ENCODE measurements around the gene PHLDB1. TPM values are rescaled to one million over a fixed set of nuclear protein-coding genes. Genes with fewer than 3 reads are reported as not detected.
"Not testable (repeated sequence)": the region's sequence is repeated elsewhere in the genome, so short reads cannot be mapped to it uniquely, and the experiment has no call there.

Gene PHLDB1
- total RNA-seq: 66.9 and 212 TPM in 2 replicates

DNA sequence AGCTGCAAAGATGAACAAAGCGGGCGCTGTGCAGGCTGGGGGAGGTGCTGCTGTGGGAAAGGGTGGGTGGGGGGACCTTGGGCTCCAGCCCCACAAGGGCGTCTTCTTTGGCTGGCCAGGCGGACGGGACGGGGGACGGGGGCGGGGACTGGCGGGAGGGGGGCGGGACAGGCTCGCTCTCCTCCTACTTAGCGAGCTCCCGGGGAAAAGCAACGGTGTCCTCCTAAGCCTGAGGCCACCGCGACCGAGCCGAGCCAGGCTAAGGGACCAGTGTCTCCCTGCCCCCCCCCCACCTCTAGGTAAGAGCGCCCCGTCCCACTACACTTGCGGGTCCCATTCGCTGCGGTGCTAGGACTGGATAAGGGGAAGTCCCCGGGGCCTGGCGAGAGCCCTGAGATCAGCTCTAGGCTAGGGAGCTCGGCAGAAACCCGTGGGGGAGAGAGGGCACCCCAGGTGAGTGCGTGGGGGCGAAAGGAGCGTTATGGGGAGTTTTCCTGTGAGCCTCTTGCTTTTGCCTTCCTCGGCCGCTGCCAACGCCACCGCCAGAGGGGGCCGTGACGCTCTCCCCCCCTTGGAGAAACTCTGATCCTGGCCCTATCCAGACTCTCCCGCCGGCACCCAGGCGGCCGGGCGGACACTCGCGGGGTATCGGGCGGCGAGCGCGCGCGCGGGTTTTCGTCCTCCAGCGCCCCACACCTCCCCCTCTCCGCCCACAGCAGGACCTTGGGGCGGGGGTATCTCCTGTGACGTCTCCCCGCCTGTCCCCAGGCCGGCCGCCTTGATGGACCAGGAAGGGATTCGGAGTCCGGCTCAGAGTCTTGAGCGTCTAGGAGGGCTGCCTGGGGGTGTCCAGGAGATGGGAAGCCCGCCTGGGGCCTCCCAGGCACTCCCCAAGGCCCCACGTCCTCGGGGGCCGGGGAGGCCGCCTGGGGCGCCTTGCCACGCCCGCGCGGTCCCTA lies at the start of gene PHLDB1:
Gene PHLDB1 (plus strand): TSS at position 215 of the 959 bp plus-strand sequence. CDS start 6,222 bp downstream, outside the sequence.
- DNase-seq (ENCODE audit: low read depth): no peak

DNA sequence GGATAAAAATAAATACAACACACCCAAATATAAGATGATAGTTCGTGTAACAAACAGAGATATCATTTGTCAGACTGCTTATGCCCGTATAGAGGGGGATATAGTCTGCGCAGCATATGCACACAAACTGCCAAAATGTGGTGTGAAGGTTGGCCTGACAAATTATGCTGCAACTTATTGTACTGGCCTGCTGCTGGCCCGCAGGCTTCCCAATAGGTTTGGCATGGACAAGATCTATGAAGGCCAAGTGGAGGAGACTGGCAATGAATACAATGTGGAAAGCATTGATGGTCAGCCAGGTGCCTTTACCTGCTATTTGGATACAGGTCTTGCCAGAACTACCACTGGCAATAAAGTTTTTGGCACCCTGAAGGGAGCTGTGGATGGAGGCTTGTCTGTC lies 46.6 kb upstream of the PHLDB1 start:
- DNase-seq (ENCODE audit: low read depth): no peak

GRCh38 chr11:118565051-118565450 lies 42.4 kb upstream of the PHLDB1 start:
- DNase-seq (ENCODE audit: low read depth): no peak

DNA sequence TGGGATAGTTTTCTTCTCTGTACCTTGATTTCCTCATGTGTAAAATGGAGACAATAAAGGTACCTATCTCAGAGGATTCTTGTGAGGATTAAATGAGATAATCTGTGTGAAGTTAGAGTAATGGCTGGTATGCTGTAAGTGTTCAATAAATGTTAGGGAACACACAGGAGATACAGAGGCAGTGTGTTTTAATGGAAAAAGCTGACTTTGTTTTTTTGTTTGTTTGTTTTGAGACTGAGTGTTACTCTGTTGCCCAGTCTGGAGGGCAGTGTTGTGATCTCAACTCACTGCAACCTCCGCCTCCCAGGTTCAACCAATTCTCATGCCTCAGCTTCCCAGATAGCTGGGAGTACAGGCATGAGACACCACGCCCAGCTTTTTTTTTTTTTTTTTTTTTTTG lies 37.7 kb upstream of the PHLDB1 start:
- DNase-seq (ENCODE audit: low read depth): no peak

DNA sequence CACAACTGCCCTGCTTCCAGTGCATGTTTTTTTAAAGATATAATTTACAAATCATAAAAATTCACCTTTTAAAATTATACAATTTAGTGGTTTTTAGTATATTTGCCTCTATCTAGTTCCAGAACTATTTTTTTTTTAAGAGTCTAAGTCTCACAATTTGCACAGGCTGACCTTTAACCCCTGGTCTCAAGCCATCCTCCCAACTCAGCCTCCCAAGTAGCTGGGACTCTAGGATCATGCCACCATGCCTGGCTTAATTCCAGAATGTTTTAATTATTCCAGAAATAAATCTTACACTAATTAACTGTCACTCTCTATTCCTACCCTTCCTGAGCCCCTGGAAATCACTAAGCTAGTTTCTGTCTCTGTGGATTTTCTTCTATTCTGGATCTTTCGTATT lies 36.6 kb upstream of the PHLDB1 start:
- no peak for DNase-seq (ENCODE audit: low read depth)

GRCh38 chr11:118571701-118572060 lies 35.7 kb upstream of the PHLDB1 start:
- DNase-seq (ENCODE audit: low read depth): not testable (repeated sequence)

DNA sequence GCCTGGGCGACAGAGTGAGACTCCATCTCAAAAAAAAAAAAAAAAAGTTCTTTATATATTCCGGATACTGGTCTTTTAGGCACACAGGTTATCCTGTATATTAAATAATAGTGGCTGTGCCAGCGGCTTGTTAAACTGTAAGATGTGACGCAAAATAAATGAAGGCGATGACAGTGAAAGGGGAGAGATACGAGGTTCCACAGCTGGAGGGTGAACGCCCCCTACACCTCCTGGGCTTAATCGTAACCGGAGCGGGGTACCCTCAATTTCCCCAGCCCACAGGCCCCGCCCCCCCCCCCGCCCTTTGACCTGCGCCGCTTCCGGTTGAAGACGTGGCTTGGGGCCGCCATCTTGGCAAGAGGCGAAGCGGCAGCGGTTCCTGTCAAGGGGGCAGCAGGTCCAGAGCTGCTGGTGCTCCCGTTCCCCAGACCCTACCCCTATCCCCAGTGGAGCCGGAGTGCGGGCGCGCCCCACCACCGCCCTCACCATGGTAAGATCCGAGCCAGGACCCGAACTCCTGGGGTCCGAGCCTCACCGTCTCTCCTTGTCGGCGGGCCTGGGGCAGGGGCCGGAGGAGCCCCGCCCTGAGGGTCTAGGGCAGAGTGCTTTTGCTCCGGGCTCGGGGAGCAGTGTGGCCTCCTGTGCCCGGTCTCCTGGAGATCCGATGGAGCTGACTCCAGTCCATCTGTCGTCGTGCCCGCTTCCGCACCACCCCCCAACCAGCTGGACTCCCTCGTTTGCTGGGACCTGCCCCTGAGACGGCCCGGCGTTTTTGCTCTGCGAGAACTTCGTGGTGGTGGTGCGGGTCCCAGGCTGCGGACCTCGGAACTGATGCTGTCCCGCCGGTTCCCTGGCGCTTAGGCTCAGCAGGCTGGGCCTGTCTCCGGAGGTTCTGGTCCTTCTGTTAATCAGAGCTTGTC lies 35.1 kb upstream of the PHLDB1 start, which contains the start of gene ARCN1:
Gene ARCN1 (plus strand): TSS at position 349 of the 920 bp plus-strand sequence. CDS start 139 bp downstream, at position 488.
- DNase-seq (ENCODE audit: low read depth): peak; percentile 38

DNA sequence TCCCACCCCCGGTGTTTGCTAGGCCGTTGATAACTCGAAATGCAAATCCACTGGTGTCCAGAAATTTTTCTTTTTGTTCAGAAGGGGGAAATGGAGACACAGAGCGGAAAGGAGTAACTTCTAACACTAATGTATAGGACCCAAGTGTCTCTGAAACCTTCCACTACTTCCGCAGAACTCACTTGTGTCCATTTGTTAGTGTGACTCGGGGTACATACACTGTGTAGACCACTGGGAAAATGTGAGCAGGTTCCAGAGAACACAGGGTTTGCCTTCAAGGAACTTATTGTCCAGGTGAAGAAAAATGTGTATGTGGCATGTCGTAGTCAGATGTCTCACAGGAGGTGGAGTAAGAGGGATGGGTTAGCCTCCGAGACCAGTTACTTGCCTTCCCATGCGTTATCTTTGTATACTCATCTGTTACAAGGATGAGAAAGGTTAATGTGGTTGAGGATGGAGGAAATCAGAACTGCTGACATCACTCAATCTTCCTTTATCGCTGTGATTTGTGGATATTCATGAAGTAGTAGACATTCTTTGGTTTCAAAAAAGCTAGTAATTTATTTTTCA lies 34.3 kb upstream of the PHLDB1 start:
- peak; percentile 33 for DNase-seq (ENCODE audit: low read depth)

DNA sequence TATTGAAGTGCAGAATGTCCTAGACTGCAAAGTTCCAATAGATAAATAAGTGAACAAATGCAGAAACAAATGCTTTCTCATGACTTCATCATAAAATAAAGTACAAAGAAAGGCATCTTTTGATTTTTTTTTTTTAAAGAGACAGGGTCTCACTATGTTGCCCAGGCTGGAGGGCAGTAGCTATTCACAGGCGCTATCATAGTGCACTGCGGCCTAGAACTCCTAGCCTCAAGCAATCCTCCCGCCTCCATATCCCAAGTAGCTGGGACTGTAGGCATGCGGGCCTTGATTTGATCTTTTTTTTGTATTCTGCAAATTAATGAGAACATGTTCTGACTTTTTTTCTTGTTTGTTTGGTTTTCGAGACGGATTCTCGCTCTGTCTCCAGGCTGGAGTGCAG lies 32.8 kb upstream of the PHLDB1 start:
- no peak for DNase-seq (ENCODE audit: low read depth)

DNA sequence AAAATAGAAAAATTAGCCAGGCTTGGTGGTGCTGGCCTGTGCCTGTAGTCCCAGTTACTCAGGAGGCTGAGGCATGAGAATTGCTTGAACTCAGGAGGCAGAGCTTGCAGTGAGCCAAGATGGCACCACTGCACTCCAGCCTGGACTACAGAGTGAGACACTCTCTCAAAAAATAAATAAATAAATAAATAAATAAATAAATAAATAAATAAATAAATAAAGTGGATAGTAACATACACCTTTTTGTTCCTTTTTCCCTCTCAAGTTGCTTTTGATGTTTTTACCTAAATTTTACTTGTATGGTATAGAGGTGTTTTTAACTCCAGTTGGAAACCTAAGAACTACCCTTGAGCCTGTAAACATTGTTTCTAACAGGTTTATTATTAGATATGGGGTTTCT lies 29.4 kb upstream of the PHLDB1 start:
- DNase-seq (ENCODE audit: low read depth): not testable (repeated sequence)

DNA sequence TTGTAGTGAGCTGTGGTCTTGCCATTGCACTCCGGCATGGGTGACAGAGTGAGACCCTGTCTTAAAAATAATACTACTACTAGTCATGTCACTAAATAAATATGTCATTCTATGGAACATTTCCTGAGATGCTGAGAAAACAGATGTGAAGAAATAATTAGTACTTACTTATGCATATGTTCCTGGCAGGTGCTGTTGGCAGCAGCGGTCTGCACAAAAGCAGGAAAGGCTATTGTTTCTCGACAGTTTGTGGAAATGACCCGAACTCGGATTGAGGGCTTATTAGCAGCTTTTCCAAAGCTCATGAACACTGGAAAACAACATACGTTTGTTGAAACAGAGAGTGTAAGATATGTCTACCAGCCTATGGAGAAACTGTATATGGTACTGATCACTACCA lies 26.4 kb upstream of the PHLDB1 start:
- DNase-seq (ENCODE audit: low read depth): no peak

DNA sequence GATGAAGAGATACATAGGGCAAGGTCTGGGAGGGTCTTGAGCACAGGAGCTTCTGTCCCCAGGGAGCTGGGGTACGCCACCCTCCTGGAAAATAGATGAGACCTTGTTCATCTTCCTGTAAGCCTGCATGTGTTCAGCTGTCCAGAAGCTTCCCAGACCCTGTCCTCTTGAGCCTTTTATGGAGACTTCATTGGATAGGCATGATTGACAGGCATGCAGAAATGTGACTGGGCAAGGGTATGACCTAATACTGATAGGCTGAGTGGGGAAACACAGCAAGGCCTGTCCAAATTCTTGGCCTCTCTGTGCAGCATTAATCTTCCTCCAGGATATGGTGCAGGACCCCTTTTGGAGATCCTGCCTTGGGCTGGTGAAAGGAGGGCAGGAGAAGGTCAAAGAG lies 19.5 kb upstream of the PHLDB1 start:
- no peak for DNase-seq (ENCODE audit: low read depth)

DNA sequence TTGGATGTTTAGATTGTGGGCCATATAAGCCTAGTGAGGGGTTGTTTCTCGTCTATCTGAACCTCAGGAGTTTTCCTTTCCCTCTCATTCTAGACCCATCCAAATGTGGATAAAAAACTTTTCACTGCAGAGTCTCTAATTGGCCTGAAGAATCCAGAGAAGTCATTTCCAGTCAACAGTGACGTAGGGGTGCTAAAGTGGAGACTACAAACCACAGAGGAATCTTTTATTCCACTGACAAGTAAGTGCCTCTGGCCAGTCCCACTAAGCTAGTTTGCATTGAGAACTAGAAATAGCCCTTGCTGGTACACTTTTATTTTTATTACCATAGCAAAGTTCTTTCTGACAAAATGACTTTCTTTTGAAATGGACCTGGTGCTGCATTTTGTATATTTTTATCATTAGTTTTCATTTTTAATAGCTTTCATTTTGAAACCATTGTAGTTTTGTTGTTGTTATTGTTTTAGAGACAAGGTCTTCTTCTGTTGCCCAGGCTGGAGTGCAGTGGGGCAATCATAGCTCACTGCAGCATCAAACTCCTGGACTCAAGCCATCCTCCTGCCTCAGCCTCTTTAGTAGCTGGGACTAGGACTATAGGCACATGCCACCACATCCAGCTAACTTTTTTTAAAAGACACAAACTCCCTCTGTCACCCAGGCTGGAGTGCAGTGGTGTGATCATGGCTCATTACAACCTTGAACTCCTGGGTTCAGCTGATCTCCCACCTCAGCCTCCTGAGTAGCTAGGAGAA lies 14.6 kb upstream of the PHLDB1 start:
- DNase-seq (ENCODE audit: low read depth): no peak

DNA sequence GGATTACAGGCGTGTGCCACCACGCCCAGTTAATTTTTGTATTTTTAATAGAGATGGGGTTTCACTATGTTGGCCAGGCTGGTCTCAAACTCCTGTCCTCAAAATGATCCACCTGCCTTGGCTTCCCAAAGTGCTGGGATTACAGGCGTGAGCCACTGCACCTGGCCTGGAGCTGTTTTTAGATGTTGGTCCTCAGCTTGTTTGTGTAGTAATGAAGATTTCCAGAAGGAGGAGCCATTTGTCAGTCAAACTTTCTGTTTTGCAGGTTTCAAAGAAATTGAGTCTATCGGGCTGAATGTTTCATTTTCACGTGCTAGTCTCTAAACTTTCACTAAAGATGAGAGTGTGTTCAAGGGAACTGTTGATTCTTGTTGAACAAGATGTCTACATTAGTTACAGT lies 12.4 kb upstream of the PHLDB1 start:
- peak; percentile 75 for DNase-seq (ENCODE audit: low read depth)

DNA sequence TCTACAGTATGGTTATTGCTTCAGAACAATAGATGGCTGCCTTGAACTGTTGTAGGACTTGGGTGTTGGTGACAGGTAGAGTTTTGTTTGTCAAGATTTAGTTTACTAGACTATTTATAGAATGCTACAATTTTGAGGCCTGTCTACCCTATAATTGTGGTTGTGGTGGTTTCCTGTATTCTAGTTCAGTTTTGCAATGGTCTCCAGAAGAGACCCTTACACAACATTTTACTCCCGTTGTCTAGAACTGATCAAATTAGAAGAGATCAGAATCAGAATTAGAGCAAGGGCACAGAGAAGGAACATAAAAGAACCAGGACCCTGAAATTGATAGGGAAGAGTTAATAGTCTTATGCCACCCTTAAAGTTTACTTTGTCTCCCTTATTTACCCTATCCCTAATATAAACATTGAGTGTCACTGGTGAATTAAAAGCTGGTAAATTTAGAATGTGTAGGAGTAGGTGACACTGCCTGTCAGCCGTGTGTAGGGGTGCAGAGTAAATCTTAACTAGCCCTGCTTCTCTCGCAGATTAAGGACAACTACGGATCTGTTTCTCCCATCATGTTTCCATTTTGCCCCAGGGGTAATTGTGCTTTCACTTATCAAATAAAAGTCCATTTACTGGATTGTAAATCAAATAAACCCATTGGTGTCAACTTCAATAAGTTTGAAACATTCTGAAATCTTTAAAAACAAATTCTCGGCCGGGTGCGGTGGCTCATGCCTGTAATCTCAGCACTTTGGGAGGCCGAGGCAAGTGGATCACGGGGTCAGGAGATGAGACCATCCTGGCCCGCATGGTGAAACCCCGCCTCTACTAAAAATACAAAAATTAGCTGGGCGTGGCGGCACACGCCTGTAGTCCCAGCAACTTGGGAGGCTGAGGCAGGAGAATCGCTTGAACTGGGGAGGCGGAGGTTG lies 10.9 kb upstream of the PHLDB1 start:
- DNase-seq (ENCODE audit: low read depth): no peak

DNA sequence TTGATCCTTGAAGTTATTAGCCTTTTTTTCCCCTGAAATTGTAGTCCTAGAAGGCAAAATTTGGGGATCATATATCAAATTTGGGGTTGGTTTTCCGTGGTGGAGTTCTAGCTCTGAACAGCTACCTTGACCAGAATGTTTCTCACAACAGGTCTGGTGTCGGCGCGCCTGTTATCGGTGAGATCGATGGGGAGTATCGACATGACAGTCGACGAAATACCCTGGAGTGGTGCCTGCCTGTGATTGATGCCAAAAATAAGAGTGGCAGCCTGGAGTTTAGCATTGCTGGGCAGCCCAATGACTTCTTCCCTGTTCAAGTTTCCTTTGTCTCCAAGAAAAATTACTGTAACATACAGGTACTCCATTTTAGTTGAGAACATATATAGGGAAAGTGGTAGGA lies 9.9 kb upstream of the PHLDB1 start:
- no peak for DNase-seq (ENCODE audit: low read depth)

- no peak for DNase-seq (ENCODE audit: low read depth)
These were observed 5.1 kb upstream of the PHLDB1 start for GRCh38 chr11:118602331-118602730.

- DNase-seq (ENCODE audit: low read depth): not testable (repeated sequence)
These were observed 3.7 kb upstream of the PHLDB1 start for GRCh38 chr11:118603709-118604108.

- DNase-seq (ENCODE audit: low read depth): no peak
These were observed 2.8 kb upstream of the PHLDB1 start for GRCh38 chr11:118604566-118604965.
